GM12878 (cell line): ENCODE results near the gene ZNF420. TPM values are rescaled to one million over a fixed set of nuclear protein-coding genes. Genes with fewer than 3 reads are reported as not detected.

Source experiments
- BCL3 ChIP-seq: IDR thresholded peaks from 2 replicates; pipeline ENCODE4 v1.6.1; 2011; ENCODE audit warnings: borderline replicate concordance, low read depth, mild to moderate bottlenecking, moderate library complexity, low read length; ENCODE audit not compliant: insufficient read depth, poor library complexity, severe bottlenecking
- BHLHE40 ChIP-seq, 2 experiments: fragments of 450-650 bp in 1 of 2; IDR thresholded peaks; 2 replicates each; pipeline ENCODE4 v1.6.1; 2011 to 2017; ENCODE audit warnings: low read depth in 2 of 2, borderline replicate concordance in 1 of 2, improper control_type of control experiment in 1 of 2, low read length in 1 of 2, mild to moderate bottlenecking in 1 of 2
- CEBPB ChIP-seq, 2 experiments: fragments of 150-350 bp in 1 of 2; IDR thresholded peaks; 2 replicates each; pipeline ENCODE4 v1.6.1; 2012 to 2014; ENCODE audit warnings: low read depth in 2 of 2, low read length in 2 of 2, borderline replicate concordance in 1 of 2, inconsistent platforms in 1 of 2
- CHD4 ChIP-seq: fragments of 200-600 bp; sonication (generic); IDR thresholded peaks from 2 replicates; pipeline ENCODE4 v1.6.1; 2016; ENCODE audit warnings: mild to moderate bottlenecking
- CREM ChIP-seq: IDR thresholded peaks from 2 replicates; pipeline ENCODE4 v1.6.1; 2014; ENCODE audit warnings: antibody characterized with exemption, low read depth
- EED ChIP-seq: sonication (generic); IDR thresholded peaks from 2 replicates; pipeline ENCODE4 v1.6.1; 2016; ENCODE audit warnings: antibody characterized with exemption, low read depth
- EP300 ChIP-seq, 2 experiments: fragments of 150-350 bp in 1 of 2; IDR thresholded peaks; 2 replicates each; pipeline ENCODE4 v1.6.1; 2011 to 2012; ENCODE audit warnings: low read depth in 2 of 2, low read length in 2 of 2, borderline replicate concordance in 1 of 2, improper control_type of control experiment in 1 of 2, inconsistent platforms in 1 of 2; ENCODE audit not compliant: control insufficient read depth in 1 of 2
- ESRRA ChIP-seq: IDR thresholded peaks from 2 replicates; pipeline ENCODE4 v1.6.1; 2012; ENCODE audit warnings: mild to moderate bottlenecking, low read length, improper control_type of control experiment
- FOS ChIP-seq: IDR thresholded peaks from 3 replicates; pipeline ENCODE4 v1.6.1; 2011; ENCODE audit warnings: borderline replicate concordance; ENCODE audit not compliant: insufficient read length; ENCODE audit errors: extremely low read depth
- GABPA ChIP-seq: IDR thresholded peaks from 2 replicates; pipeline ENCODE4 v1.6.1; 2014; ENCODE audit warnings: antibody characterized with exemption, low read depth, mild to moderate bottlenecking, inconsistent platforms
- HDAC6 ChIP-seq: fragments of 200-600 bp; sonication (generic); IDR thresholded peaks from one replicate; pipeline ENCODE4 v1.8.0; 2017; ENCODE audit warnings: antibody characterized with exemption; ENCODE audit not compliant: unreplicated experiment
- IKZF1 ChIP-seq: fragments of 450-650 bp; conservative IDR thresholded peaks from 2 replicates; pipeline ENCODE4 v1.6.1; 2017; ENCODE audit warnings: antibody characterized with exemption, mild to moderate bottlenecking
- IRF4 ChIP-seq: IDR thresholded peaks from 2 replicates; pipeline ENCODE4 v1.6.1; 2011; ENCODE audit warnings: low read depth, low read length
- KLF5 ChIP-seq: fragments of 450-650 bp; IDR thresholded peaks from 2 replicates; pipeline ENCODE4 v1.6.1; 2014; ENCODE audit warnings: mild to moderate bottlenecking; ENCODE audit not compliant: partially characterized antibody
- MYB ChIP-seq: fragments of 150-350 bp; IDR thresholded peaks from 2 replicates; pipeline ENCODE4 v1.6.1; 2014; ENCODE audit warnings: mild to moderate bottlenecking, low read depth, low read length, borderline replicate concordance
- NRF1 ChIP-seq: conservative IDR thresholded peaks from 2 replicates; pipeline ENCODE4 v1.6.1; 2011; ENCODE audit warnings: mild to moderate bottlenecking, low read depth, low read length, improper control_type of control experiment
- PML ChIP-seq: IDR thresholded peaks from 2 replicates; pipeline ENCODE4 v1.6.1; 2012; ENCODE audit warnings: low read length, inconsistent platforms
- POLR2A ChIP-seq: IDR thresholded peaks from 2 replicates; pipeline ENCODE4 v1.6.1; 2011; ENCODE audit warnings: low read depth, mild to moderate bottlenecking, low read length
- SIN3A ChIP-seq: IDR thresholded peaks from 2 replicates; pipeline ENCODE4 v1.6.1; 2012; ENCODE audit warnings: low read depth, low read length, improper control_type of control experiment
- SMAD5 ChIP-seq: IDR thresholded peaks from 2 replicates; pipeline ENCODE4 v1.6.1; 2016; ENCODE audit warnings: antibody characterized with exemption, low read depth
- SREBF2 ChIP-seq: IDR thresholded peaks from 2 replicates; pipeline ENCODE4 v1.6.1; 2012; ENCODE audit warnings: mild to moderate bottlenecking, low read length
- TBL1XR1 ChIP-seq: IDR thresholded peaks from 2 replicates; pipeline ENCODE4 v1.6.1; 2012; ENCODE audit warnings: low read depth, low read length, improper control_type of control experiment
- TCF12 ChIP-seq: IDR thresholded peaks from 2 replicates; pipeline ENCODE4 v1.6.1; 2011; ENCODE audit warnings: low read depth, mild to moderate bottlenecking, low read length
- ZNF207 ChIP-seq: fragments of 450-650 bp; IDR thresholded peaks from 2 replicates; pipeline ENCODE4 v1.6.1; 2014; ENCODE audit warnings: antibody characterized with exemption, mild to moderate bottlenecking, borderline replicate concordance
- ZNF24 ChIP-seq: fragments of 450-650 bp; IDR thresholded peaks from 2 replicates; pipeline ENCODE4 v1.6.1; 2017; ENCODE audit warnings: antibody characterized with exemption, mild to moderate bottlenecking
- polyA plus RNA-seq, 11 experiments: library from polyadenylated mRNA; depleted of rRNA in 4 of 11; unstranded in 6 of 11; stranded (reverse) in 5 of 11; fragments of >200 nt; fragmentation: Nextera tagmentation in 4 of 11; fragmentation: Illumina TruSeq in 1 of 11; extraction: Ambion mirVana in 4 of 11; extraction: Trizol in 1 of 11; gene quantifications; 1 replicate in 1 of 11; 2 replicates in 10 of 11; pipeline versions ENCODE4 v1.2.1 to v1.2.3, GENCODE V29; 2011 to 2016; ENCODE audit warnings: inconsistent platforms in 2 of 11, missing spikeins in 2 of 11, low read depth in 1 of 11
- total RNA-seq, 4 experiments: library from RNA; depleted of rRNA in 3 of 4; stranded (reverse); fragments of >200 nt in 3 of 4; fragmentation: Illumina TruSeq in 1 of 4; extraction: Trizol in 1 of 4; gene quantifications; 2 replicates each; pipeline versions ENCODE4 v1.2.1 to v1.2.3, GENCODE V29; 2013 to 2021
- TF ChIP-seq, protein P1 (sequence below): fragments of 450-650 bp; IDR thresholded peaks from 2 replicates; pipeline ENCODE4 v1.6.1; 2016; ENCODE audit warnings: mild to moderate bottlenecking, moderate library complexity, borderline replicate concordance

The ZNF420 gene
- total and polyA plus RNA-seq, 10 of the 15 experiments (the other 5 are each of a cell fraction or from before 2014, with no cell fraction given), result 4.5 to 11.4 (median 7.1) TPM

GRCh38 chr19:37077934-37078716 lies at the start of gene ZNF420 (continued):
- TF ChIP-seq ESRRA (0 out of 2 replicates have a peak, but pooled peaks have one; percentile 63), TCF12 (no peak), CREM (peak; percentile 94), CEBPB (IDR thresholded peaks at IDR 0.05; ENCODE audit: borderline replicate concordance in 1 of 2, low read depth in 2 of 2, low read length in 2 of 2) (no peak), HDAC6 (no peak), BHLHE40 (IDR thresholded peaks at IDR 0.05; ENCODE audit: borderline replicate concordance in 1 of 2, low read depth in 2 of 2, low read length in 1 of 2) (peak; percentile 55 to 68; a peak in 3 of 4 replicates), IRF4 (no peak), FOS (no peak), MYB (0 out of 2 replicates have a peak, but pooled peaks have one; percentile 60), GABPA (peak; percentile 89), IKZF1 (peak; percentile 99), CHD4 (no peak), POLR2A (peak; percentile 89), BCL3 (no peak), TBL1XR1 (peak; percentile 81; the same call in 1 of the 2 replicates), SMAD5 (peak; percentile 31; the same call in 1 of the 2 replicates), KLF5 (peak; percentile 58), ZNF24 (no peak), SIN3A (peak; percentile 55; the same call in 1 of the 2 replicates), PML (peak; percentile 40; the same call in 1 of the 2 replicates), NRF1 (peak; percentile 65), EED (no peak), SREBF2 (no peak), EP300 (IDR thresholded peaks at IDR 0.05; ENCODE audit: borderline replicate concordance in 1 of 2, control insufficient read depth in 1 of 2, low read depth in 2 of 2, low read length in 2 of 2) (no peak), ZNF207 (peak; percentile 83; the same call in 1 of the 2 replicates)
- TF ChIP-seq, protein P1, sequence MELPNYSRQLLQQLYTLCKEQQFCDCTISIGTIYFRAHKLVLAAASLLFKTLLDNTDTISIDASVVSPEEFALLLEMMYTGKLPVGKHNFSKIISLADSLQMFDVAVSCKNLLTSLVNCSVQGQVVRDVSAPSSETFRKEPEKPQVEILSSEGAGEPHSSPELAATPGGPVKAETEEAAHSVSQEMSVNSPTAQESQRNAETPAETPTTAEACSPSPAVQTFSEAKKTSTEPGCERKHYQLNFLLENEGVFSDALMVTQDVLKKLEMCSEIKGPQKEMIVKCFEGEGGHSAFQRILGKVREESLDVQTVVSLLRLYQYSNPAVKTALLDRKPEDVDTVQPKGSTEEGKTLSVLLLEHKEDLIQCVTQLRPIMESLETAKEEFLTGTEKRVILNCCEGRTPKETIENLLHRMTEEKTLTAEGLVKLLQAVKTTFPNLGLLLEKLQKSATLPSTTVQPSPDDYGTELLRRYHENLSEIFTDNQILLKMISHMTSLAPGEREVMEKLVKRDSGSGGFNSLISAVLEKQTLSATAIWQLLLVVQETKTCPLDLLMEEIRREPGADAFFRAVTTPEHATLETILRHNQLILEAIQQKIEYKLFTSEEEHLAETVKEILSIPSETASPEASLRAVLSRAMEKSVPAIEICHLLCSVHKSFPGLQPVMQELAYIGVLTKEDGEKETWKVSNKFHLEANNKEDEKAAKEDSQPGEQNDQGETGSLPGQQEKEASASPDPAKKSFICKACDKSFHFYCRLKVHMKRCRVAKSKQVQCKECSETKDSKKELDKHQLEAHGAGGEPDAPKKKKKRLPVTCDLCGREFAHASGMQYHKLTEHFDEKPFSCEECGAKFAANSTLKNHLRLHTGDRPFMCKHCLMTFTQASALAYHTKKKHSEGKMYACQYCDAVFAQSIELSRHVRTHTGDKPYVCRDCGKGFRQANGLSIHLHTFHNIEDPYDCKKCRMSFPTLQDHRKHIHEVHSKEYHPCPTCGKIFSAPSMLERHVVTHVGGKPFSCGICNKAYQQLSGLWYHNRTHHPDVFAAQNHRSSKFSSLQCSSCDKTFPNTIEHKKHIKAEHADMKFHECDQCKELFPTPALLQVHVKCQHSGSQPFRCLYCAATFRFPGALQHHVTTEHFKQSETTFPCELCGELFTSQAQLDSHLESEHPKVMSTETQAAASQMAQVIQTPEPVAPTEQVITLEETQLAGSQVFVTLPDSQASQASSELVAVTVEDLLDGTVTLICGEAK, result peak; percentile 88
